Activated T-cell treated with anti-CD3 and anti-CD28 coated beads, Interleukin-2, amount 50 U/mL, for 24 hours (primary cell): ENCODE data around the gene HMGN3.

Experiments used
- DNase-seq: peaks from one replicate; pipeline ENCODE4 v3.0.0-alpha.2; 2020
- H3K27ac Mint-ChIP-seq: 2 replicates; pipeline ENCODE4 v1.8.0; 2020; ENCODE audit warnings: mild to moderate bottlenecking, mixed read lengths
- H3K27me3 Mint-ChIP-seq: 2 replicates; pipeline ENCODE4 v1.8.0; 2020; ENCODE audit warnings: mixed read lengths
- H3K36me3 Mint-ChIP-seq: 2 replicates; pipeline ENCODE4 v1.8.0; 2020; ENCODE audit warnings: low read depth, mixed read lengths
- H3K4me1 Mint-ChIP-seq: 2 replicates; pipeline ENCODE4 v1.8.0; 2020; ENCODE audit warnings: low read depth, mixed read lengths
- H3K4me3 Mint-ChIP-seq: 2 replicates; pipeline ENCODE4 v1.8.0; 2020; ENCODE audit warnings: mild to moderate bottlenecking, moderate library complexity, mixed read lengths
- H3K9me3 Mint-ChIP-seq: 2 replicates; pipeline ENCODE4 v1.8.0; 2020; ENCODE audit warnings: mixed read lengths

HMGN3 gene

GRCh38 chr6:79223611-79224404 is 10.7 kb downstream of the HMGN3 start:
- H3K4me3 Mint-ChIP-seq = no peak overlapping the region
- H3K27ac Mint-ChIP-seq = no peak overlapping the region
- peaks cover 11% of the 10 kb centered on the region for H3K4me1 Mint-ChIP-seq
- peaks cover 10% of the 10 kb centered on the region for H3K36me3 Mint-ChIP-seq
- no peaks in the 10 kb centered on the region for H3K27me3 Mint-ChIP-seq
- H3K9me3 Mint-ChIP-seq = peaks cover 2% of the 10 kb centered on the region
- no peak for DNase-seq

GRCh38 chr6:79215213-79215824 is 19.2 kb downstream of the HMGN3 start:
- Mint-ChIP-seq H3K4me1 (no peaks in the 10 kb centered on the region), H3K4me3 (no peak overlapping the region), H3K36me3 (peaks cover 36% of the 10 kb centered on the region), H3K27ac (no peak overlapping the region), H3K27me3 (no peaks in the 10 kb centered on the region), H3K9me3 (peaks cover 2% of the 10 kb centered on the region)
- no peak for DNase-seq

- H3K4me1 Mint-ChIP-seq = no peaks in the 10 kb centered on the region
- no peak overlapping the region for H3K4me3 Mint-ChIP-seq
- no peak overlapping the region for H3K27ac Mint-ChIP-seq
- no peaks in the 10 kb centered on the region for H3K27me3 Mint-ChIP-seq
- H3K9me3 Mint-ChIP-seq = no peaks in the 10 kb centered on the region
- peaks cover 42% of the 10 kb centered on the region for H3K36me3 Mint-ChIP-seq
- DNase-seq = no peak
Measured at GRCh38 chr6:79212859-79213258, 21.6 kb downstream of the HMGN3 start.

GRCh38 chr6:79208816-79209215 is 25.7 kb downstream of the HMGN3 start:
- no peak overlapping the region for H3K4me3 Mint-ChIP-seq
- H3K27me3 Mint-ChIP-seq = no peaks in the 10 kb centered on the region
- no peak overlapping the region for H3K27ac Mint-ChIP-seq
- no peak for DNase-seq
- no peaks in the 10 kb centered on the region for H3K9me3 Mint-ChIP-seq
- peaks cover 53% of the 10 kb centered on the region for H3K36me3 Mint-ChIP-seq
- no peaks in the 10 kb centered on the region for H3K4me1 Mint-ChIP-seq

- Mint-ChIP-seq H3K9me3 (no peaks in the 10 kb centered on the region), H3K27me3 (no peaks in the 10 kb centered on the region), H3K36me3 (peaks cover 65% of the 10 kb centered on the region), H3K4me3 (no peak overlapping the region), H3K27ac (no peak overlapping the region), H3K4me1 (peaks cover 3% of the 10 kb centered on the region)
- DNase-seq = no peak
Measured at GRCh38 chr6:79203753-79204253, 30.7 kb downstream of the HMGN3 start.

- H3K36me3 Mint-ChIP-seq = peaks cover 59% of the 10 kb centered on the region
- H3K27ac Mint-ChIP-seq = no peak overlapping the region
- H3K4me1 Mint-ChIP-seq = peaks cover 3% of the 10 kb centered on the region
Measured at GRCh38 chr6:79202556-79202955, 31.9 kb downstream of the HMGN3 start.

GRCh38 chr6:79201983-79202382 is 32.5 kb downstream of the HMGN3 start:
- H3K36me3 Mint-ChIP-seq = peaks cover 53% of the 10 kb centered on the region

More at GRCh38 chr6:79202556-79202955, 31.9 kb downstream of the HMGN3 start:
- Mint-ChIP-seq H3K9me3 (no peaks in the 10 kb centered on the region), H3K4me3 (no peak overlapping the region), H3K27me3 (no peaks in the 10 kb centered on the region)
- DNase-seq = no peak

GRCh38 chr6:79201143-79201542 is 33.3 kb downstream of the HMGN3 start:
- Mint-ChIP-seq H3K27me3 (no peaks in the 10 kb centered on the region), H3K4me3 (no peak overlapping the region), H3K27ac (no peak overlapping the region), H3K9me3 (no peaks in the 10 kb centered on the region), H3K36me3 (peaks cover 49% of the 10 kb centered on the region), H3K4me1 (peaks cover 3% of the 10 kb centered on the region)
- DNase-seq = no peak

More at GRCh38 chr6:79201983-79202382, 32.5 kb downstream of the HMGN3 start:
- Mint-ChIP-seq H3K4me1 (peaks cover 3% of the 10 kb centered on the region), H3K27ac (peak overlapping the region; percentile 32), H3K9me3 (no peaks in the 10 kb centered on the region), H3K27me3 (no peaks in the 10 kb centered on the region), H3K4me3 (no peak overlapping the region)
- no peak for DNase-seq

- no peak overlapping the region for H3K27ac Mint-ChIP-seq
- H3K4me1 Mint-ChIP-seq = peaks cover 3% of the 10 kb centered on the region
- peaks cover 27% of the 10 kb centered on the region for H3K36me3 Mint-ChIP-seq
- no peak for DNase-seq
- peaks cover 10% of the 10 kb centered on the region for H3K9me3 Mint-ChIP-seq
- no peak overlapping the region for H3K4me3 Mint-ChIP-seq
- H3K27me3 Mint-ChIP-seq = no peaks in the 10 kb centered on the region
Measured at GRCh38 chr6:79196912-79197311, 37.6 kb downstream of the HMGN3 start.

- H3K27ac Mint-ChIP-seq = no peak overlapping the region
- H3K4me3 Mint-ChIP-seq = no peak overlapping the region
- H3K9me3 Mint-ChIP-seq = peaks cover 19% of the 10 kb centered on the region
- H3K27me3 Mint-ChIP-seq = no peaks in the 10 kb centered on the region
- H3K36me3 Mint-ChIP-seq = peaks cover 11% of the 10 kb centered on the region
- DNase-seq = no peak
- H3K4me1 Mint-ChIP-seq = no peaks in the 10 kb centered on the region
Measured at GRCh38 chr6:79193971-79194370, 40.5 kb downstream of the HMGN3 start.

GRCh38 chr6:79189760-79190350 is 44.6 kb downstream of the HMGN3 start:
- H3K36me3 Mint-ChIP-seq = peaks cover 9% of the 10 kb centered on the region
- H3K27ac Mint-ChIP-seq = no peak overlapping the region
- no peak overlapping the region for H3K4me3 Mint-ChIP-seq
- no peaks in the 10 kb centered on the region for H3K4me1 Mint-ChIP-seq
- H3K9me3 Mint-ChIP-seq = peaks cover 19% of the 10 kb centered on the region
- peaks cover 2% of the 10 kb centered on the region for H3K27me3 Mint-ChIP-seq
- DNase-seq = no peak

- Mint-ChIP-seq H3K9me3 (peaks cover 19% of the 10 kb centered on the region), H3K4me1 (no peaks in the 10 kb centered on the region), H3K27me3 (peaks cover 2% of the 10 kb centered on the region), H3K4me3 (no peak overlapping the region), H3K36me3 (peaks cover 5% of the 10 kb centered on the region), H3K27ac (no peak overlapping the region)
- DNase-seq = no peak
Measured at GRCh38 chr6:79188885-79189480, 45.5 kb downstream of the HMGN3 start.

- Mint-ChIP-seq H3K27me3 (peaks cover 5% of the 10 kb centered on the region), H3K4me1 (no peaks in the 10 kb centered on the region), H3K9me3 (peaks cover 18% of the 10 kb centered on the region), H3K27ac (no peak overlapping the region), H3K4me3 (no peak overlapping the region), H3K36me3 (peaks cover 5% of the 10 kb centered on the region)
- DNase-seq = no peak
Measured at GRCh38 chr6:79188107-79188506, 46.4 kb downstream of the HMGN3 start.

GRCh38 chr6:79186564-79186963 is 47.9 kb downstream of the HMGN3 start:
- no peak overlapping the region for H3K4me3 Mint-ChIP-seq
- H3K4me1 Mint-ChIP-seq = no peaks in the 10 kb centered on the region
- H3K27ac Mint-ChIP-seq = no peak overlapping the region

More at GRCh38 chr6:79186564-79186963, 47.9 kb downstream of the HMGN3 start:
- no peaks in the 10 kb centered on the region for H3K36me3 Mint-ChIP-seq
- H3K9me3 Mint-ChIP-seq = peaks cover 7% of the 10 kb centered on the region
- no peak for DNase-seq
- peaks cover 5% of the 10 kb centered on the region for H3K27me3 Mint-ChIP-seq
